Karpas-422 (cell line): Measurements from ENCODE around the gene PLEKHG7. TPM values are rescaled to one million over a fixed set of nuclear protein-coding genes. Genes with fewer than 3 reads are reported as not detected.
"Not testable (repeated sequence)": the region's sequence is repeated elsewhere in the genome, so short reads cannot be mapped to it uniquely, and the experiment has no call there.

ENCODE experiments used
- DNase-seq: peaks from one replicate; pipeline ENCODE4 v3.0.0-alpha.2; 2015
- H2AFZ ChIP-seq: fragments of 200-600 bp; sonication (generic); 2 replicates; pipeline ENCODE4 v1.6.1; 2014; ENCODE audit warnings: antibody characterized with exemption, low read length, mixed read lengths
- H3K27ac ChIP-seq: fragments of 200-600 bp; sonication (generic); 2 replicates; pipeline ENCODE4 v1.5.1; 2014; ENCODE audit warnings: mild to moderate bottlenecking, low read length, moderate library complexity
- H3K27me3 ChIP-seq: fragments of 200-600 bp; sonication (generic); 2 replicates; pipeline ENCODE4 v1.6.1; 2014; ENCODE audit warnings: low read length, mixed read lengths
- H3K36me3 ChIP-seq: fragments of 200-600 bp; sonication (generic); 2 replicates; pipeline ENCODE4 v1.6.1; 2014; ENCODE audit warnings: low read length, mixed read lengths; ENCODE audit not compliant: insufficient read depth
- H3K4me1 ChIP-seq: fragments of 200-600 bp; sonication (generic); 2 replicates; pipeline ENCODE4 v1.6.1; 2014; ENCODE audit warnings: mild to moderate bottlenecking, low read length, mixed read lengths
- H3K4me2 ChIP-seq: fragments of 200-600 bp; sonication (generic); 2 replicates; pipeline ENCODE4 v1.6.1; 2014; ENCODE audit warnings: low read length, low read depth, mild to moderate bottlenecking; ENCODE audit not compliant: poor library complexity, severe bottlenecking
- H3K4me3 ChIP-seq: fragments of 200-600 bp; sonication (generic); 2 replicates; pipeline ENCODE4 v1.5.1; 2014; ENCODE audit warnings: mild to moderate bottlenecking, antibody characterized with exemption, low read length, mixed read lengths
- H3K79me2 ChIP-seq: fragments of 200-600 bp; sonication (generic); 2 replicates; pipeline ENCODE4 v1.6.1; 2014; ENCODE audit warnings: mild to moderate bottlenecking, low read length, mixed read lengths
- H3K9ac ChIP-seq: fragments of 200-600 bp; sonication (generic); 2 replicates; pipeline ENCODE4 v1.6.0; 2014; ENCODE audit warnings: low read length
- H3K9me2 ChIP-seq: fragments of 200-600 bp; sonication (generic), shearing (Covaris generic); replicated peaks from 2 replicates; pipeline ENCODE4 v1.6.0; 2014; ENCODE audit warnings: mild to moderate bottlenecking, low read length, moderate library complexity; ENCODE audit not compliant: insufficient read depth
- H3K9me3 ChIP-seq: fragments of 300-700, 200-600 bp; sonication (generic); 2 replicates; pipeline ENCODE4 v1.6.1; 2014; ENCODE audit warnings: low read length, mixed read lengths
- H4K20me1 ChIP-seq: fragments of 200-600 bp; sonication (generic); 2 replicates; pipeline ENCODE4 v1.6.1; 2014; ENCODE audit warnings: mild to moderate bottlenecking, antibody characterized with exemption, low read length, low read depth; ENCODE audit not compliant: insufficient read depth
- total RNA-seq: library from RNA; depleted of rRNA; stranded (reverse); fragments of >200 nt; shearing (Covaris generic); gene quantifications from 2 replicates; pipeline ENCODE4 v1.2.3, GENCODE V29; 2014; ENCODE audit warnings: low replicate concordance

The PLEKHG7 gene
- total RNA-seq, 1 experiment from 2014 or later: not detected

- H3K4me2 ChIP-seq: no peak overlapping the region
- no peak overlapping the region for H2AFZ ChIP-seq
- no peak for DNase-seq
- no peak overlapping the region for H3K9ac ChIP-seq
- H3K79me2 ChIP-seq: 0 out of 2 replicates have a peak, but pooled peaks cover 3% of the 10 kb centered on the region
- H3K36me3 ChIP-seq: peaks cover 8% of the 10 kb centered on the region; the same call in 1 of the 2 replicates
- H3K4me1 ChIP-seq: no peaks in the 10 kb centered on the region
- no peaks in the 10 kb centered on the region for H4K20me1 ChIP-seq
- no peak overlapping the region for H3K4me3 ChIP-seq
- H3K9me3 ChIP-seq: no peaks in the 10 kb centered on the region
- H3K27ac ChIP-seq: no peak overlapping the region
- H3K9me2 ChIP-seq: no peaks in the 10 kb centered on the region
- H3K27me3 ChIP-seq: no peaks in the 10 kb centered on the region
These were observed 77.1 kb downstream of the PLEKHG7 start for GRCh38 chr12:92779902-92780301.

DNA sequence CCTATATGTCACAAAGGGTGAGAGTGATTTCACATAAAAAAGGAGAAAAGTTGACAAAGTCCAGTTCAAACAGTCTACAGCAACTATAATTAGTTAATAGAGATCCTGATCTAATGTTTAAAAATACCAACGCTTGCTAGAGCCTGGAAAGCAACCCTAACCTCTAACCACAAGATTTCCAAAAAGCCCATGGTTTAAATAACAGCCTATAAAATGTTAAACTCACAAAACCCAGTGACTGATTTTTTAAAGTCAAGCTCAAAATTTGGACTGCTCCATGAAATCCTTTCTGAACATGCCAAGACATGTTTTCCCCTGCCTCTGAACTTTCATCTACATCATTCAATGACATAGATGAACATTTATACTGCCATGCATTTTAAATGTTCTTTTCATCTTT, 81.6 kb downstream of the PLEKHG7 start:
- DNase-seq: no peak
- no peak overlapping the region for H3K4me3 ChIP-seq
- H3K27me3 ChIP-seq: no peaks in the 10 kb centered on the region
- peaks cover 20% of the 10 kb centered on the region for H3K4me1 ChIP-seq
- 0 out of 2 replicates have a peak, but pooled peaks cover 3% of the 10 kb centered on the region for H3K79me2 ChIP-seq
- no peak overlapping the region for H3K9ac ChIP-seq
- no peak overlapping the region for H3K27ac ChIP-seq
- peaks cover 2% of the 10 kb centered on the region; the same call in 1 of the 2 replicates for H3K36me3 ChIP-seq
- H2AFZ ChIP-seq: no peak overlapping the region
- no peaks in the 10 kb centered on the region for H3K9me2 ChIP-seq
- H3K4me2 ChIP-seq: no peak overlapping the region
- no peaks in the 10 kb centered on the region for H3K9me3 ChIP-seq
- no peaks in the 10 kb centered on the region for H4K20me1 ChIP-seq

DNA sequence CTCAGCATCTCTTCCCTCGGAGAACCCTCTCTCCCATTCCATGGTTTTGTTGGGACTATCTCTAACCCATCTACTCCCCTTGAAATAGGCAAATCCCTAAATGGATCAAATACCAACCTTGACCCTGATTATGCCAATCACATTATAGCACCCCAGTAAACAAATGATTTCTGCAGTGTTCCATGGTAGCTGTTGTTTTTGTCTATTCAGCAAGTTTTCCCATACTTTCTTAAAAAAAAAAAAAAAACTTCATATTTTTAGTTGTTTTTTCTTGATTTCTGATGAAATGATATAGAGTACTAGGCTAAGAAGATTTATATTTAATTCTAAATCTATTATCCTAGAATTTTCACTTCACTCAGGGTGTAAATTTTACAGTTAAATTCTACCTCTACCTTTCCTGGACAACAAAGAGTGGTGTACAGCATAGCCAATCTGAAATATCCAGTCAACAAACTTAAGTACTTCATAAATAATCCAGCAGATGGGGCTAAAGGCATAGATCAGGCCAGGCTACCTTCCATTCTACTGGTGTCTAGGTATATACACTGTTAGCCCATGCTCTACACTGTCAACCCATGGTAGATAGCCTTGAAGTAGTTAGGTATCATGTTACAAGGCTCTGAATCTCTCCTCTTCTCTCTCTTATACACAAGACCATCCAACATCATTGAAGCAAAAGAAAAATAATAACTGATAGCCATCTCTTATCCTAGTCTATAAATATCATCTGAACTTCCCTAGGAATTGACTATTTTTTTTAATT, 82.2 kb downstream of the PLEKHG7 start:
- H3K9ac ChIP-seq: no peak overlapping the region
- no peaks in the 10 kb centered on the region for H4K20me1 ChIP-seq
- DNase-seq: peak; percentile 93

GRCh38 chr12:92785563-92785950, 82.8 kb downstream of the PLEKHG7 start:
- H3K27ac ChIP-seq: peak overlapping the region; percentile 28; the same call in 1 of the 2 replicates
- H3K79me2 ChIP-seq: 0 out of 2 replicates have a peak, but pooled peaks cover 3% of the 10 kb centered on the region
- peaks cover 2% of the 10 kb centered on the region; the same call in 1 of the 2 replicates for H3K36me3 ChIP-seq
- DNase-seq: no peak
- no peaks in the 10 kb centered on the region for H3K9me3 ChIP-seq
- H3K9me2 ChIP-seq: no peaks in the 10 kb centered on the region
- peak overlapping the region; percentile 14 for H3K4me2 ChIP-seq
- H4K20me1 ChIP-seq: no peaks in the 10 kb centered on the region
- no peaks in the 10 kb centered on the region for H3K27me3 ChIP-seq
- H2AFZ ChIP-seq: no peak overlapping the region
- H3K4me1 ChIP-seq: peaks cover 20% of the 10 kb centered on the region
- H3K9ac ChIP-seq: no peak overlapping the region
- no peak overlapping the region for H3K4me3 ChIP-seq

More for the DNA sequence above, 82.2 kb downstream of the PLEKHG7 start:
- peak overlapping the region; percentile 14 for H3K4me2 ChIP-seq
- peaks cover 20% of the 10 kb centered on the region for H3K4me1 ChIP-seq
- 0 out of 2 replicates have a peak, but pooled peaks cover 3% of the 10 kb centered on the region for H3K79me2 ChIP-seq
- no peak overlapping the region for H3K4me3 ChIP-seq
- H3K9me2 ChIP-seq: no peaks in the 10 kb centered on the region
- no peaks in the 10 kb centered on the region for H3K9me3 ChIP-seq
- H3K27ac ChIP-seq: peak overlapping the region; percentile 28; the same call in 1 of the 2 replicates
- H3K36me3 ChIP-seq: peaks cover 2% of the 10 kb centered on the region; the same call in 1 of the 2 replicates
- H3K27me3 ChIP-seq: no peaks in the 10 kb centered on the region
- H2AFZ ChIP-seq: no peak overlapping the region

DNA sequence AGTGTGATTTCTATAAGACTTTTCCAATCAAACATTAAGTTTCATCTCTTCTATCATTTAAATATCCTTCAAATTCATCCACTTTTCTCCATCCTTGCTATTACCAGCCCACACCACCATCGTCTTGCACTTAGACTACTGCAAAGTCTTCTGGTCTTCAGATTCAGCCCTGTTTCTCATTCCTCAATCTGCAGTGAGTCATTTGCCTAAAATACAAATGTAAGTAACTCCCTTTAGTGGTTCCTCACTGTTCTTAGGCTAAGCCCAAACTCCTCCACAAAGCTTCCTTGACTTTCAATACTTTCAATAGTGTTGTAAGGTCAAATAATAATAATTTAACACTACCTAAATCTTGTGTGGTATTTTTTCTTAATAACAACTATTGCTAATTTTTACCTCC, 83.3 kb downstream of the PLEKHG7 start:
- Histone ChIP-seq H3K9me2 (no peaks in the 10 kb centered on the region), H2AFZ (no peak overlapping the region), H3K27me3 (no peaks in the 10 kb centered on the region), H3K4me3 (no peak overlapping the region), H3K27ac (no peak overlapping the region), H3K4me2 (peak overlapping the region; percentile 14), H3K36me3 (peaks cover 2% of the 10 kb centered on the region; the same call in 1 of the 2 replicates), H3K79me2 (0 out of 2 replicates have a peak, but pooled peaks cover 3% of the 10 kb centered on the region), H3K9me3 (no peaks in the 10 kb centered on the region), H4K20me1 (no peaks in the 10 kb centered on the region), H3K9ac (no peak overlapping the region), H3K4me1 (peaks cover 20% of the 10 kb centered on the region)
- DNase-seq: peak; percentile 50

DNA sequence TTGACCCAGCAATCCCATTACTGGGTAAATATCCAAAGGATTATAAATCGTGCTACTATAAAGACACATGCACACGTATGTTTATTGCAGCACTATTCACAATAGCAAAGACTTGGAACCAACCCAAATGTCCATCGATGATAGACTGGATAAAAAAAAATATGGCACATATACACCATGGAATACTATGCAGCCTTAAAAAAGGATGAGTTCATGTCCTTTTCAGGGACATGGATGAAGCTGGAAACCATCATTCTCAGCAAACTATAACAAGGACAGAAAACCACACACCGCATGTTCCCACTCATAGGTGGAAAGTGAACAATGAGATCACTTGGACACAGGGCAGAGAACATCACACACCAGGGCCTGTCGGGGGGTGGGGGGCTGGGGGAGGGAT, 91.6 kb downstream of the PLEKHG7 start:
- H3K4me3 ChIP-seq, H3K9ac ChIP-seq, DNase-seq, H3K27me3 ChIP-seq, H3K4me2 ChIP-seq, H3K27ac ChIP-seq, H2AFZ ChIP-seq, H3K4me1 ChIP-seq, H4K20me1 ChIP-seq, H3K9me3 ChIP-seq, H3K79me2 ChIP-seq, H3K9me2 ChIP-seq: not testable (repeated sequence)
- H3K36me3 ChIP-seq: peaks cover 18% of the 10 kb centered on the region

- no peak overlapping the region for H3K4me2 ChIP-seq
- no peaks in the 10 kb centered on the region for H3K9me2 ChIP-seq
- no peak overlapping the region for H3K4me3 ChIP-seq
- H3K79me2 ChIP-seq: peaks cover 5% of the 10 kb centered on the region; the same call in 1 of the 2 replicates
- H3K9ac ChIP-seq: no peak overlapping the region
- no peaks in the 10 kb centered on the region for H3K27me3 ChIP-seq
- no peak for DNase-seq
- no peaks in the 10 kb centered on the region for H3K9me3 ChIP-seq
- no peak overlapping the region for H3K27ac ChIP-seq
- no peaks in the 10 kb centered on the region for H3K4me1 ChIP-seq
- peaks cover 18% of the 10 kb centered on the region for H3K36me3 ChIP-seq
- no peaks in the 10 kb centered on the region for H4K20me1 ChIP-seq
- no peak overlapping the region for H2AFZ ChIP-seq
These were observed 92.0 kb downstream of the PLEKHG7 start for GRCh38 chr12:92794814-92795213.

- Histone ChIP-seq H3K4me1 (no peaks in the 10 kb centered on the region), H4K20me1 (no peaks in the 10 kb centered on the region), H3K4me3 (no peak overlapping the region), H2AFZ (no peak overlapping the region), H3K79me2 (peaks cover 5% of the 10 kb centered on the region; the same call in 1 of the 2 replicates), H3K27me3 (no peaks in the 10 kb centered on the region), H3K4me2 (no peak overlapping the region), H3K9ac (no peak overlapping the region), H3K9me2 (no peaks in the 10 kb centered on the region), H3K27ac (no peak overlapping the region), H3K36me3 (peaks cover 28% of the 10 kb centered on the region), H3K9me3 (no peaks in the 10 kb centered on the region)
- DNase-seq: no peak
These were observed 93.9 kb downstream of the PLEKHG7 start for GRCh38 chr12:92796650-92797049.
